Ovary (tissue), 9 donors: Measurements from ENCODE around the gene TBC1D1. TPM values are rescaled to one million over a fixed set of nuclear protein-coding genes. Genes with fewer than 3 reads are reported as not detected.

Source experiments
- DNase-seq, 5 donors: peaks; one replicate each; pipeline ENCODE4 v3.0.0-alpha.2; 2019 to 2020
- H3K27ac ChIP-seq, 2 donors: fragments of 200-600 bp; one replicate each; pipeline versions ENCODE4 v1.5.1 to v1.8.0; 2019 to 2022
- H3K27me3 ChIP-seq: fragments of 200-600 bp; one replicate; pipeline ENCODE4 v1.8.0; 2022
- H3K36me3 ChIP-seq: fragments of 200-600 bp; sonication (generic); one replicate; pipeline ENCODE4 v1.5.1; 2019
- H3K4me1 ChIP-seq: one replicate; pipeline ENCODE4 v1.8.1; 2013; ENCODE audit warnings: mild to moderate bottlenecking, moderate library complexity; ENCODE audit not compliant: insufficient read depth
- H3K4me3 ChIP-seq: fragments of 200-600 bp; sonication (generic); one replicate; pipeline ENCODE4 v1.5.1; 2017
- H3K9me3 ChIP-seq, 2 donors: fragments of 200-600 bp in 1 of 2; sonication (generic) in 1 of 2; one replicate each; pipeline versions ENCODE4 v1.5.1 to v1.8.1; 2013 to 2019; ENCODE audit warnings: mild to moderate bottlenecking in 1 of 2, moderate library complexity in 1 of 2
- CTCF ChIP-seq, 3 donors: fragments of 450-650 bp in 2 of 3; fragments of 200-600 bp in 1 of 3; IDR thresholded peaks; one replicate each; pipeline versions ENCODE4 v1.5.1 to v1.8.0; 2016 to 2022; ENCODE audit warnings: antibody characterized with exemption in 3 of 3, mild to moderate bottlenecking in 1 of 3
- EP300 ChIP-seq: sonication (generic); formaldehyde crosslinking; IDR thresholded peaks from one replicate; pipeline ENCODE4 v1.6.1; 2017; ENCODE audit warnings: antibody characterized with exemption
- POLR2A ChIP-seq: fragments of 450-650 bp; IDR thresholded peaks from one replicate; pipeline ENCODE4 v1.6.1; 2017; ENCODE audit warnings: antibody characterized with exemption, mild to moderate bottlenecking, moderate library complexity
- WGBS, 3 donors: extraction: QIAGEN DNeasy Blood & Tissue Kit in 1 of 3; methylation state at CpG; one replicate each; pipeline versions ENCODE4 v1.1.5 to v1.1.7; 2013 to 2017; 5-methylcytosine and 5-hydroxymethylcytosine counted together
- intact Hi-C, 4 donors: fragments of 100-400 bp; cut with DNase I; formaldehyde crosslinking; loops; one replicate each; pipeline versions ENCODE4 v1.11.0 to v1.15.1; 2022 to 2023
- polyA plus RNA-seq, 2 donors: library from polyadenylated mRNA; stranded (reverse); fragments of 200-250 nt in 1 of 2; fragments of 350-450 nt in 1 of 2; fragmentation: Illumina TruSeq in 1 of 2; extraction: RNeasy Lipid Tissue Mini Kit (QIAGEN cat#74804) in 1 of 2; gene quantifications; one replicate each; pipeline ENCODE4 v1.2.3, GENCODE V29; 2013 to 2014
- total RNA-seq, 7 donors: library from RNA; depleted of rRNA in 2 of 7; stranded (reverse); fragments of >200 nt in 2 of 7; fragmentation: NEBNext Ultra II Directional in 3 of 7; extraction: Animal tissue kit (Norgen Biotek cat#: 25700) in 3 of 7; gene quantifications; one replicate each; pipeline versions ENCODE4 v1.1.0 to v1.2.4, GENCODE V29; 2016 to 2023
- donor health status: DM: no; HTN: no; CAD: no; lungs with moderate emphysema.
- donor health status: DM: no; HTN: no; CAD: no.
- donor health status: Bipolar disorder and iron deficiency.
- donor health status: DM: yes; HTN: yes; CAD: no.
- donor health status: DM: no; HTN: no; CAD: no.
- donor health status: DM: yes; HTN: yes; CAD: no.

The TBC1D1 gene
- total and polyA plus RNA-seq, 9 donors = 39.5 to 104 (median 63.9) TPM

DNA sequence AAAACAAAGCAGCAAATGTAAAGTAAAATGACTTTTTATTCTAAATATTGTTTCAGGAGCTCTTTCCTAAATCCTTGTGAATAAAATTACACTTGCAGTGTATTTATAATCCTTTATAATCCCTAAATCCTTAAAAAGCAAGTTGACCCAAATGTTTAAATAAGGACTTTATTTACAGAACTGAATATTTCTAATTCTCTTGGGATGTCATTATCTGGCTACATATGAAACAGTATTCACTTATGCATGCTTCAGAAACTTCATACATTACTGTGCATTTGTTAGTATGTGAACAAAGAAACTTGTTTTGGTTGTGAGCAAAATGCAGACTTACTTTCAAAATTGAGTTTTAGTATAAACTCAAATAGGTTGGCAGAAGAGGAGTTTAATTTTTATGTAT, 118.5 kb downstream of the TBC1D1 start:
- no peaks in the 10 kb centered on the region for H3K36me3 ChIP-seq
- H3K4me1 ChIP-seq = peaks cover 19% of the 10 kb centered on the region
- no peak overlapping the region for H3K27ac ChIP-seq
- no peak overlapping the region for H3K4me3 ChIP-seq
- no peaks in the 10 kb centered on the region for H3K9me3 ChIP-seq
- intact Hi-C loops = no loop called here
- DNase-seq = no peak
- H3K27me3 ChIP-seq = no peaks in the 10 kb centered on the region
- no peak for TF ChIP-seq POLR2A
- no peak for TF ChIP-seq EP300
- no peak for TF ChIP-seq CTCF (IDR thresholded peaks at IDR 0.05)

DNA sequence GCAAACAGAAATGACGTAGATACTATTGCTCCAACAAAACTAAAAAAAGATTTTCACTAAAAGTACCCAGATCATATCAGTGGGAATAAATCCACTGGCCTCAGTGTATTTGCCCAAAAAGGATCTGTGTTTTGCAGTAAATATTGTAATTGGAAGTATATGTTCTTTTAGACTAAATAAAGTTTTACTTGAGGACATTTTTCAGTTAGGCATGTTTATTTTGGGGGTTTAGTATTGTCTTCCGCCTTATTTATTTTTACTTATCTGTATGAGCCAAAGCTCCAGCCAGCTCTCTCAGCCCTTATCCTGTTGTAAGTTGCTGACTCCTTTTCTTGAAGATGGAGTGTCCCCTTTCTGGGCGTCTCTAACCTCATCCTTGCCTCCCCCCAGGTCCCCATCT, 119.1 kb downstream of the TBC1D1 start:
- intact Hi-C loops = no loop called here
- Histone ChIP-seq H3K27ac (peak overlapping the region; percentile 22 to 47), H3K9me3 (no peaks in the 10 kb centered on the region), H3K27me3 (no peaks in the 10 kb centered on the region), H3K4me3 (no peak overlapping the region), H3K36me3 (no peaks in the 10 kb centered on the region), H3K4me1 (peaks cover 16% of the 10 kb centered on the region)
- WGBS, 3 donors = 17 to 22% (median 19%) methylated on average over 3 of the region's 3 CpGs
- DNase-seq = no peak
- TF ChIP-seq EP300 (no peak), POLR2A (no peak), CTCF (IDR thresholded peaks at IDR 0.05) (no peak)

DNA sequence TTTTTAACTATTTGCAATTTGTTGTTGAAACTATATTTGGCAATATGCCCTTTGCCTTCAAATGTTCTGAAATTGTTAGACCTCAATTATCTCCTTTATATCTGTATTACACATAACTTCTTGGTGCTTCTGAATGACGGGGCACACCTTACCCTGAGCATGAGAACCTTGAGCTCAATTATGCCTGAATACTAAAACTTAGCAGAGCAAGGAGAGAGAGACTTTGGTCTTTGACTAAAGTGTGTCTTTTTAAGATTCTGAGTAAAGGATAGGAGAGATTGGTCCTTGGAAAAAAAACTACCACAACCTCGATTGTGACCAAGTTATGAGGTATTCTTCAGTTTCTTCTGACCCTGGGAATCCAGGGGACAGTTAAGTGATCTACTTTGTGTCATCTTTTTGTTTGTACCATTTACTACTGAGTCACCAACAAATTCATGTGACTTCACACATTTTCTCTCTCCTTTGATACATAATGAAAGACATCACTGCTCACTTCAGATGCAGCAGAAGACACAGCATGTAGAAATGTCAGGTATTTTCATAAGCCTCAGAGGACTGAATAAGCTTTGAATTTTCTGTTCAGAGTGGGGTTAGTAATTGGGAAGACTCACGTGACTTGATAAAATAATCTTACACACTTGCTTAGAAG, 120.8 kb downstream of the TBC1D1 start:
- DNase-seq = no peak
- TF ChIP-seq POLR2A (no peak), EP300 (no peak), CTCF (IDR thresholded peaks at IDR 0.05) (no peak)
- no peak overlapping the region for H3K27ac ChIP-seq
- H3K27me3 ChIP-seq = no peaks in the 10 kb centered on the region
- H3K4me1 ChIP-seq = peaks cover 12% of the 10 kb centered on the region
- no peaks in the 10 kb centered on the region for H3K36me3 ChIP-seq
- intact Hi-C loops = no loop called here
- no peaks in the 10 kb centered on the region for H3K9me3 ChIP-seq
- no peak overlapping the region for H3K4me3 ChIP-seq
- WGBS, 3 donors = 80 to 87% (median 84%) methylated on average over 3 of the region's 3 CpGs

DNA sequence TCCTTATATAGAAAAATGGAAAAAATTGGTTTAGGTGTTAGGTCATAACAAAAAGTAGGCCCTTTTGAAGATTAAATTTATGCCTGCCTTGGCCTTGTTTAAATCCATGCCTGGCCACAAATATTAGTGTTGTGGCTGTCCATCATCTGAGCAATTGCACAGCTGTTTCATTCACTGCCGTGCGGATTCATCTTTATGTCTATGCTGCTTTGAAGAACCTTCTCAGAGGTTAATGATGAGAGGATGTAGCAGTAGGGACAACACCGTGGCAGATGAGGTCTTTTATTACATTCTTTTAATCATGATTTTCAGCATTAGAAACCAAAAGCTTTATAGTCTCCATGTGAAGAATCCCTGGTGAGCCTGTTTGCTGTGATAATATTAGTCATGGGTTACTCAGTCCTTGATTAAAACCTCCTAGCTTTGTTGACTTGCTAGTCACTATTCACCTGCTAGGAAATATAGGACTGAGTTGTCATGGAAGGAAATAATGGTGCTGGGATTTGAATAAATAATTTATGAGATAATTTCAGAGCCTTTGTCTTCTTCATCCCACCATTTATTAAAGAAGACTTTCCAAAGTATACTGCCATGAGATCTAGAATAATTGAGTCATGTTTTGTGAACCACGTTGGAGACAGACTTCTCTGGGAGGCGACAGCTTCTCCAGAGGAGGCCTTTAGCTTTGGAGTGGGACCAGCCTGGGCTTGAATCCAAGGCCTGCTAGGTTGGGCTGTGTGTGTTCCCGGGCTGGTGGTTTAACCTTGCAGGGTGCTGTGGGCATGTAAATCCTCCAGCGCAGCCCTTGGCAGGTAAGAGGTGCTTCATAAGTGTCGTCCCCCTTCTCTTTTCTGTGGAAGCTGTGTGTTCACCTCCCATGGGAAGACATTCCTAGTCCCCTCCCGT, 122.8 kb downstream of the TBC1D1 start:
- TF ChIP-seq CTCF (IDR thresholded peaks at IDR 0.05) = no peak
- no peak for TF ChIP-seq POLR2A
- TF ChIP-seq EP300 = no peak
- Histone ChIP-seq H3K9me3 (no peaks in the 10 kb centered on the region), H3K27ac (no peak overlapping the region), H3K4me3 (no peak overlapping the region), H3K4me1 (peaks cover 10% of the 10 kb centered on the region), H3K36me3 (no peaks in the 10 kb centered on the region), H3K27me3 (no peaks in the 10 kb centered on the region)
- intact Hi-C loops = no loop called here
- DNase-seq = no peak
- 61 to 65% (median 64%) methylated on average over 9 of the region's 9 CpGs for WGBS, 3 donors
